ENCODE results near the gene CD160. TPM values are rescaled to one million over a fixed set of nuclear protein-coding genes. Genes with fewer than 3 reads are reported as not detected.
"Not testable (repeated sequence)": the region's sequence is repeated elsewhere in the genome, so short reads cannot be mapped to it uniquely, and the experiment has no call there.

Gene CD160, protein sequence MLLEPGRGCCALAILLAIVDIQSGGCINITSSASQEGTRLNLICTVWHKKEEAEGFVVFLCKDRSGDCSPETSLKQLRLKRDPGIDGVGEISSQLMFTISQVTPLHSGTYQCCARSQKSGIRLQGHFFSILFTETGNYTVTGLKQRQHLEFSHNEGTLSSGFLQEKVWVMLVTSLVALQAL
- total RNA-seq: not detected

DNA sequence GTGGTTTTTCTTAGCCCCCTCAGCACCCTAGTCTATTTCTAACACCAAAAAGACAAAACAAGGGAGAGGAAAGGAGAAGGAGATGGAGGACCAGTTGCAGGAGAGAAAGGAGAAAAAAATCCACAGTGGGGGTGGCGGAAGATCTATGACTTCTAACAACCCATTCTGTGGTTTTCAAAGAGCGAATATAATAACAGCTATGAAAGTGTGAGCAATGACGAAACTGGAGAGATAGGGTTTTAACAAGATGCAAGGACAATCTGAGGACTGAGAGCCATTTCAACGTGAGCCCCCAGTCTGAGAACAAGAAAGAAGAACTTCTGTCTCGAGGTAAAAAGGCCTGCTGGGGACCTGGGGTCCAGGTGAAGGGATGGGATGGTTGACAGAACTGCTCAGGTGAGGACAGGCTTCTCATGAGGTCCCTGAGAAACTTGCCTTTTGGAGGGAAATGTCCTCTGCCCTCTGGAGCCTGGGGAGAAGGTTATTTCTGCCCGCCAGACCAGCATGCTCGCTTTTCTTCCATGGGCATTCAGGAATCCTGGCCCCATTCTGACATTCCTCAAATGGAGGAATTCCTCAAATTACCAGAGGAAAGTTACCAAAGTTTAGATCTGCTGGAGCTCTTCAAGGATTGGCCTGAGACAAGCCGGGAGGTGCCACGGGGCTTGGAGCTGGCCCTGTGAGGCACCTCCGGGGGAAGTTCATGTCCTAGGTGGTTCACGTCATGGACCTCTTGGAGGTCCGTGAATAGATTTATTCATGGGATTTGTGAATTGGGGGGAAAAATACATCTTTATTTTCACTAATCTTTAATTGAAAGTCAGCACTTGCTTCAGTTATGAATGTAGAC lies at the start of gene CD160:
CD160 (plus strand) TSS at position 270 of the 850 bp plus-strand sequence. CDS start 8,829 bp downstream, outside the sequence.
- no peak for DNase-seq

DNA sequence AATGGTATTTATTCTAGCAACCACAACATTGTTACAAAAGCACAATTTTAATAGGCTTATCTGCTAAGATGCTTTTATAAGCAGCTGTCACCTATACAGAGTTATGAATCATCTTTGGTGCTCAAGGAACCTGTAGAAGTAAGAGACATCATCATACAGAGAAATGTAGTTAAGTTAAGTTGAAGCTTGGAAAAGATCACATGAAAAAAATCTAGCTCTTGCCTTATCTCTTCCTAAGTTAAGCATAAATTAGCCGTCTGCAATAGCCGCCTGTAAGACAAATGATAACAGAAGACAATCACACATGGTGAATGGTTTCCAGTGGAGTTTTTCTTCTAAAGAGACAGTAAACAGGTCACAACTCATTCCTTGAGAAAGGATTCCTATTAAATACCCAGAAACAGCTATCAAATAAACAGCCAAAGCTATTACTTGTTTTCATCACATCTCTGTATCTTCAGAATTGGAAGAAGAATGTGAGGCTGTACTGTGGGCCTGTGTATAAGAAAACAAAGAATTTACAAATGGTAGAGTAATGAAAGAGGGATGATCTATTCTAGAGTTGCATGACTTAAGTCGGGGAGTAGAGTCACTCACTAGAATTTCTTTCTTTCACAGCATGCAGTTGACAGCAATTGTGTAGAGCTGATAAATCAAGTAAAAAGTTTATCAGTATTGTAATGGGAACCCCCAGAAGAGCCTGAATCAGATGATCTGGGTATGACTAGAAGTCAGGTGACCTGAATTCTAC lies 48.1 kb upstream of the CD160 start:
- not testable (repeated sequence) for DNase-seq

DNA sequence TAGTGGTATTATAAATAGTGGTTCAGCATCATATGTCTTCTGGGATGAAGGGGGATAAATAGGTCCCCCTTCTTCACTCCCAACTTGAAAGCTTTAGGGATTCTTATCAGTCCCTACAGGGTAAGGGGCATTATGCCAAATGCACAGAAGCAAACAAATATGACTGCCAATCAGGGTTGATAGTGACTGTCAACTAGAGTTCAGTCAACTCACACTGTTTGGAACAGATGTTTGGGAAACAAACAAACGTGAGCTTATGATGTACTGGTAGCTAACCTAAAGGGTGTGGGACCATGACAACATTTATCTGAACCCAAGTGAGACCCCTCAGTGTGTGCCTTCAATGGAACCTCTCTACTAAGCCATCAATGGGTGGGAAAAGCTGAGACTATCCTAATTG lies 46.1 kb upstream of the CD160 start:
- DNase-seq: not testable (repeated sequence)

DNA sequence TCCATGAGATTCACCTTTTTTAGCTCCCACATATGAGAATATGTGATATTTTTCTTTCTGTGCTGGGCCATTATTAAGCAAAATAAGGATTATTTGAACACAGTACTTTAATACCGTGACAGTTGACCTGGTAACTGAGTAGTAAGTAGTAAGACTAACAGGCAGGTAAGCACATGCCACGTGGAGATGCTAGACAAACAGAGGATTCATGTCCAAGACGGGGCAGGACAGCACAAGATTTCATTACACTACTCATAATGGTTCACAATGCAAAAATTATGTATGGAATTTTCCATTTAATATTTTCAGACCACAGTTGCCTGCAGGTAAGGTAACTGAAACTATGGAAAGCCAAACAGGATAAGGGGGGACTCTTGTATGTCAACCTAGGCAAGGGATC lies 34.4 kb upstream of the CD160 start:
- DNase-seq: not testable (repeated sequence)

DNA sequence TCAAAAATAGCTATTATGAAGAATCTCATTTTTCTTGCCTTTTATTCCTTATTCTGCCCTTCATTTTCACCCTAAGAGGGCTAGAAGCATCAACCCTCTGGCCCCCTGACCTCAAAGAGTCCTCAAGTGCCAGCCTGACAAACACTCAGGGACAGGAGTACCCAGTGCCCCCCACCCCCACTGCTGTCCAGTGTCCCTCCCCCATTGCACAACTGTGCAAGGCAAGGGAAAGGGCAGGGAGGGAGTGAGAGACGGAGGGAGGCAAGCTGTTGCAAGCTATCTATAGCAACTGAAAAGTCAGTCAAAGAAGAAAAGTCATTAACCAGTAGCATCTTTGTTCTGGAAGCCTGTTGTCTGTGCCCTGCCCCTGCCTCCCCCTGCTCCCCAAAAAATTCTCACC lies 33.2 kb upstream of the CD160 start:
- DNase-seq: not testable (repeated sequence)

DNA sequence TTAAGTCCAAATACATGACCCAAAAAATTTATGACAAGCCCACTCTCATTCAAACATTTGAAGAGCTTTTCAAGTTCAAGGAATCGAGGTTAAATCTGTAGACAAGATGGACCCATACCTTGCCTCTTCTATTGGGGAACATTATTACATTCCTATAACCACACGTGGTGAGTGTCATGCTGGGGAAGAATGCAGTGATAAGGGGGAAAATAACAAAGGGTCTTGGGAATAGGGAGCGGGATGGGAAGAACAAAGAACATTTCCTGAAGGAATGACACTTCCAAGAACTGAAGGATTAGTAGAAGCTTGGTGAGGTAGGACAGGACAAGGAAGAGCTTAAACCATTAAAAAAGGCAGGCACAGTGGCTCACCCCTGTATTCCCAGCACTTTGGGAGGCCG lies 31.0 kb upstream of the CD160 start:
- no peak for DNase-seq

DNA sequence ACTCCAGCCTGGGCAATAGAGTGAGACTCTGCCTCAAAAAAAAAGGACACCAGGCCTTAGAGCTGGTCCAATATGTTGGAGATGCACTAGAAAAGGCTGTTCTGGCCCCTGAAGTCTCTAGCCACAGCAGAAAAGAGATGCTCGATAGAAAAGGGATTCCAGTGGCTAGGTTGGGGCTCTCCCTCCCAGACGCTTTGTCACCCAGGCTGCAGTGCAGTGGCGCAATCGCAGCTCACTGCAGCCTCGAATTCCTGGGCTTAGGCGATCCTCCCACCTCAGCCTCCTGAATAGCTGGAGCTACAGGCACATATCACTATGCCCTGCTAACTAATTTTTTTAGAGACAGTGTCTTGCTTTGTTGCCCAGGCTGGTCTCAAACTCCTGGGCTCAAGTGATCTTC lies 30.4 kb upstream of the CD160 start:
- no peak for DNase-seq

DNA sequence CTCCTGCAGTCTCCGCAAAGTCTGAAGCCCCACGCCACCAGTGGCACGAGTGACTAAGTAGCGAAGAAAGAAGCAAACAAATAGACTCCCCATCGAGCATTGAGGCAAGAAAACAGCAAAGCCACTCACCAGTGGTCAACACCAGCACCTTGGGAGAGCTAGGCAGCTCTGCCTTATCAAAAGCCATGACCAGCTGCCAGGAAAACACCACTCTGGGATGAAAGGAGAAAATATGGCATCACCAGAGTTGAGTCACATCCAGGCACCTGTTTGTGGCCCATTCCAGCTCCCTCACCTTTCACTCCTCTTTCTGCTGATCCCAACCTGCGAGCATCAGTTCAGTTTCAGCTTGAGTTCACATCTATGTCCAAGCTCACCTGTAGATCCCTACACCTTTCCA lies 29.4 kb upstream of the CD160 start:
- DNase-seq: no peak

DNA sequence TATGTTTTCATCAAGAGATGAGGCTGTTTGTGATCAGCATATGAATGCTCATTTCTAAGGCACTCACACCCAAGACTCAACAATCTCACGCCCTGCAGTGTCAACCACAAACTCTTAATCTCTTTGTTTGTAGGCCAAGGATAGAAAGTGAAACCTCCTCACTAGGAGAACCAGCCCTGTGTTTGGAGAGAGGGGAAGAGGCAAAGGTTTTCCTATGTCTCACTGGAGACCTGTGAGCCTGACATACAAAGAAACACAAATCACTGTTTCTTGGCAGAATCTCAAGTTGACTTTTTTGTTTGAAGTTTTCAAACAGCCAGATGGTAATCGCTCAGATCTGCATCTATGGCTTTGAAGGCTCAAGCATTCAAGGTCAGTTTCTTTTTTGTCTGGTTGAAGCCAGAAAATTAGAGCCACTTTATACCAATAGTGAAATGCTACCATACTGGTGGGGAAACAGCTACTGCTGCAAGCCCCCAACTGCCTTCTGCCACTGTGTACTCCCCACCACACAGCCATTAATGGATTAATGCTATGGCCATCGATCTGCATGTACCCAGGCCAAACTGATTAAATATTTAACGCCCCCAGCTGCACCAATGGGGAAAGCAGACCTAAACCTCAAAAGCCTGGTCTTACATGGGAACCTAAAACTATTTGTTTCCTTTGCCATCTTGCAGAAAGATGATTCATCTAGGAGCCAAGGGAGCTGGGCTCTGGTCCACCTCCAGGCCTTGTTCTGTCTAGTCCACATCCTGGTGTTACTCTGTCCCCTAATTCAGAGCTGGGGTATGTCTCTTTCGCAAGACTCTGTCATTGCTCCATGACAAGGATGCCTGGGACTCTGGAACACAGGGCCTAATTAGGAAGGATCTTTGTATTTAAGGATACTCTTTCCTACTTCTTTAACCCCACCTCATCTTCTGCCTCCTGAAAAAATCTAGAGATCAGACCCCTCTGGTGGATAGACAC lies 28.4 kb upstream of the CD160 start:
- no peak for DNase-seq

DNA sequence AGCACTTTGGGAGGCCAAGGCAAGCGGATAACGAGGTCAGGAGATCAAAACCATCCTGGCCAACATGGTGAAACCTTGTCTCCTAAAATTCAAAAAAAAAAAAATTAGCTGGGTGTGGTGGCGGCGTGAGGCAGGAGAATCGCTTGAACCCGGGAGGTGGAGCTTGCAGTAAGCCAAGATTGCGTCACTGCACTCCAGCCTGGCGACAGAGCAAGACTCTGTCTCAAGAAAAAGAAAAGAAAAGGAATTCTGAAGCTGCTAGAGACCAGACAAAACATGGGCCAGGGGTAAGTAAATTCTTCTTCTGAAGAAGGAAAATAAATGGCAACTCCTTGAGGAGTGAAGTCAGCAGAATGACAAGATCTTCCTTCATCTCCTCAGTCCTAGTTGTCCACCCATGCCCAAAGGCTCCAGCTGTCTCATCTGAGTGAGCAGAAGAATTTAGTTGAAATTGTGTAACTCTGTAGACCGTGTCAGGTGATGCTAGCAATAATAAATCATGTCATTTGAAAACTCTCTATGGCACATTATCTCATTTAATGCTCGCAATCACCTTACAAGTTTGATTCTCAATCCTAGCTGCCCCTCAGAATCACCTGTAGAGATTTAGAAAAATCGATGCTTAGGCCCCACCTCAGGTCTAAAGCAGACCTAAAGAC lies 26.4 kb upstream of the CD160 start:
- DNase-seq: no peak

DNA sequence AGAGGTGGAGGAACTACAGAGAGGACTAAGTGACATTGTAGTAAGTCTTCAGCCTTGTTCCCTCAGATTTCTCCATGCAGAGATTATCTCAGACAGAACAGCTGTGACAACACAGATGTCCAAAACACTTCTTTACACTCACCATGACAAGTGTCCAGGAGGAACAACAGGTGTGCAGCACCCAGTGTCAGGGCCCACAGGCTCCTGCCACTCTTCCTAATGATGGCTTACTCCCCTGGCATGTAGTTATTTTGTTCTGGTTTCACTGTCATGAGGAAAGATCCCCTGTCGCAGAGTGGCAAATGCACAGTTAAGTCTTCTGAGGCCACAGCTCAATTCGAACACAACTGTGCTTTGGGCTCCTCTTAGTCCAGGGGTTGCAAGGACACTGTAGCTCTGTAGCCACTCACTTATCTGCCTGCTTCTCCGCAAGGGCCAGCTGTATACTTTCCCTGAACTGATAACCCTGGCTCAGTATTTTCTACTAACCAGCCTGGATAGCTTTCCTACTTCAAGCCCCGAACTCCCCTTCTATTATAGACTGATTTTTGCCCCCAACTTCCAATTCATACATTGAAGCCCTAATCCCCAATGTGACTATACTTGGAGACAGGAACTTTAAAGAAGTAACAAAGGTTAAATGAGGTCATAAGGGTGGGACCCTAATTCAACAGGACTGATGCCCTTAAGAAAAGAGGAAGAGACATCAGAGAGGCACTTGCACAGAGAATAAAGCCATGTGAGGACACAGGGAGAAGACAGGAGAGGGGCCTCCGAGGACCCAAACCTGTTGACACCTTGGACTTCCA lies 23.3 kb upstream of the CD160 start:
- no peak for DNase-seq

DNA sequence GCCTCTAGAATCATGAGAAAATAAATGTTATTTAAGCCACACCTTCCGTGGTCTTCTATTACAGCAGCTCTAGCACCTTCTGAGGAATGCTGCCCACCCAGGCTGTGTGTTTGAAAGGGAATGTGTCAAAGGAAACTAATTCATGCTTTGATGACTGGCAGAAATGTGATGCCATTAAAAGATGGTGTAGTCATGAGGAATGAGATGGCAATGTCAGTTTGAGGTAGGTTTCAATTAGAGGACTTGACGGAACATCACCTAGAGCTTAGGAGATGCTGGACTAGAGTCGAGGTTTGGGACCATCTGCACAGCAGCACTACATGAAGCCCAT lies 22.7 kb upstream of the CD160 start:
- DNase-seq: no peak

DNA sequence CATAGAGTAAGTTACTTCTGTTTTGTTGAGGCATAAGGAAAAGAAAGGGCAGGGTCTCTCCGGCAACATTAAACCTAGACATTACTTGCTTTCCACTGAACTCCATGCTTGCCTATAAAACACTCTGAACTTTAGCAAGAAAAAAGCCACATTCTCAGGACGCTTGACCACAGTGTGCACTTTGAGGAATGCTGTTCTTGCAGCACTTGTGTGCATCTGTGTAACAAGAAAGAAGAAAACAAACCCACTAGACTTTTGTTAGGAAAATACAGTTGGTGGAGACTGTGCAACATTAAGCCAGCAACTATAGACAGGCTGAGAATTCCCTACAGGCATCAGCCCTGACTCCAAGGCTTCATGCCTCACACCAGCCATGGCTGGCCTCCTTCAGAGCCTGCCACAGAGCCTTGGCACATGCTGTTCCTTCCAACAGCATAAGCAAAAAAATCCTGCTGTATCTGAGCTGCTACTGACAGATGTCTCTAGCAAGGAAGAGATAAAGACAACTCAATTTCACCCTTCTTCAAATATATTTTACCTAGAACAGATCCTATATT lies 17.9 kb upstream of the CD160 start:
- DNase-seq: no peak

DNA sequence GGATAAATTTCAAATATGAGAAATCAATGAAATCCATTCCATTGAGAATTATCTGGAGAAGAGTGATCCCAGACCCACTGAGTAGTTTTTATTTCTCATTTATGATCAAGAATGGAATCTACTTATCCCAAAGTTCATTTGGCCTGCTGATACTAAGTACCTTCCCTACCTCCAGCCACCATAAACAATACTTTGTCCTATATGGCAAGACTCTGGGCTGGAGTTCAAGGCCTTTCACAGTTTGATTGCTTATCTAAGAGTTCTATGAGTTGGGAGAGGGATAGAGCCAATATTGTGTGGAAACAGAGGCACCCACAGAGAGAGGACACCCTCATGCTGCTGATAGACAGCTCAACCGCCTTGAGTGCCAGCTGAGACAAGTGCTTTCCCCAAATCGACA lies 17.2 kb upstream of the CD160 start:
- DNase-seq: no peak

DNA sequence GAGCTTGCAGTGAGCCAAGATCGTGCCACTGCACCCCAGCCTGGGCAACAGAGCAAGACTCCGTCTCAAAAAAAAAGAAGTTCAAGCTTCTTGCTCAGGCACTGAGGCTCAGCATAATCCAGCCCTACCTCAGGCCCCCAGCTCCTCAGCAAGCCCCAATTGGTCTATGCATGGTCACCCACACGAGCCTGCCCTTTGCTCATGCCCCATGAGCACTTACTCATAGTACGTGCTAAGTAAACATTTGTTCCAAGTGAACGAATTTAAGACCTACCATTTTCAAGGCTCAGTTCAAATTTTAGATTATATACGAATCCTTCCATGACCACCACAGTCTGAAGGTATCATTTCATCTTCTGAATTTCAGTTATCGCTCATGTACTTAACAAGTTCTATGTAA lies 16.5 kb upstream of the CD160 start:
- DNase-seq: no peak

DNA sequence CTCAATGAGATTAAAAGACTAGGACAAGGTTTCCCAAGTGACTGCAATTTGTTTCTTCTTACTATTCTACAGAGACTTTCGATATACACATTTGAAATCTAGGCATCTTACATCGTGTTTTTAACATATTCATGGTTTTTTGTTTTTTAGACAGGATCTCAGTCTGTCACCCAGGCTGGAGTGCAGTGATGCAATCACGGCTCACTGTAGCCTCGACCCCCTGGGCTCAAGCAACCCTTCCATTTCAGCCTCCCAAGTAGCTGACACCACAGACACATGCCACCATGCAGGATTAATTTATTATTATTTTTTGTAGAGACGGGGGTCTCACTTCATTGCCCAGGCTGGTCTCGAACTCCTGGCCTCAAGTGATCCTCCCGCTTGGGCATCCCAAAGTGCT lies 13.7 kb upstream of the CD160 start:
- DNase-seq: no peak

DNA sequence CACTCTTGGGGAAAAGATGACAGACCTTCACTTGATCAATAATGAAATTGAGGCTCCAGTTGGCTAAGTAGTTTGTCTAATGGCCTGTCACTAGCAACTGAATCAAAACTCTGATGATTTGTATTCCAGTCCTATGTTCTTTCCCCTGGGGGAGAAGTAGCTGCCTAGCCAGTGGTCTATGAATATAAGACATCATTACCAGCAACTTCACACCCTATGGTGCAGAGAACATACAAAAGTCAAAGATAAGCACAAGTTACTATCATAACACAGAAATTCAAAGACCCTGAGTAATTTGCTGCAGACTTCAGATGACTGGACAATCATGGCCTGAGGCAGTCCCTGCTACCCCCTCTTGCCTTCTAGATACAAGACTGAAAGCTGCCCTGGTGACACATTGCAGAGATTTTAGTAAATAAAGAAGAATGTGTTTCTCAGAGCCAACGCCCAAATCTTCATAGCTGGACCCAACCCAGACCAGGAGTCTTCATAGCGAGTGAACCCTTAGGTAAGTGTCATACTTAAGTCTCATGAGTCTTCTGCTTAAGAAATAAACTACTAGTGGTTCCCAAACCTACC lies 13.1 kb upstream of the CD160 start:
- no peak for DNase-seq

DNA sequence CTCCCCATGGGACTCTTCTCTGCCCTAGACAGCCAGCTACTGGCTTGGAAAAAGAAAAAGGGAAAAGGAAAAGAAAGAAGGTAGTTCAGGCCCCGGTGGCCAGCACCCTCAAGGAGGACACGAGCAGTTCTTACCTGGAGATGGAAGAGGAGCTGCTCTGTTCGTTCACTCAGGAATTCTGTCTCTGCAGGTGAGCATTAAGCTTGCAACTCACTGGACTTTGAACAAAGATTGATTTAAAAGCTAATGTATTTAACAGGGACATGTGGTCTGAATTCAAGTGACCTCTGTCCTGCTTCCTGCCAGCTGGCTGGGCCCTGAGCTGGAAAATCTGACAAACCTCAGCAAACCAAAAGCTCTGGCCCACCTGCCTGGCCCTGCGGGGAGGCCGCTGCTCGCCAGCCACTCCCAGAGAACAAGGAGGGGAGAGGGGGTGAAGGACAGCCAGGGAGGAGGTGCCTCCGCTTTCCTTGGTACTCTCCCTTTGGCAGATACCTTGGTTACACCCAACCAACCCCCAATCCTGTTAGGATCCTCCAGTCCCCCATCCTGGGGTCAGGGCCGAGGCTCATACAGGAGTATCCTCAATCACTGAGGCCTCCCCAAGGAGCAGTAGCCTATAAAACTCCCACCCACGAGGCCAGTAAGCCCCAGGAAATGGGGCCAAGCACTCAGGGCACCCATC lies 12.0 kb upstream of the CD160 start, which contains the start of gene PDZK1:
PDZK1 (minus strand) TSS at position 186 of the 685 bp plus-strand sequence. CDS start 19,347 bp downstream, outside the sequence.
- no peak for DNase-seq

DNA sequence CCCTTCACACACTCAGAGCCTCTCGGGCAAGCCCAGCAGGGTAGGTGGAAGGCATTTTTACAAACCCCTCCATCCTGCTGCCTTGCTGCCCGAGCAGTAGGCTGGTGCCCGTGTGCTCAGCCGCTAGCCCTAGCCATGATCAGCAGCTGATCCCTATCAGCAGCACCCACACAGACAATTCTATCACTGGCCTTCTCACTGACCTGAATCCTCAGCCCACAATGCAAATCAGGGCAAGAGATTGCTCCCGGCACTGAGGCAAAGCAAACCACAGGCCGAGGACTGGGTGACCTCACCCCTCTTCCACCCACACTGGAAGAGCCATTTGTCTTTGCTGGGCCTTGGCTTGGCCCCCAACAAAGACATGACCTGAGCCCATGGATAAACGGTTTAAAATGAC lies 11.2 kb upstream of the CD160 start:
- DNase-seq: no peak

Measured in effector CD4-positive, alpha-beta T cell (primary cell).